Measurements from ENCODE around the gene SCN3B.

Gene SCN3B

GRCh38 chr11:123584186-123584585, 70.2 kb downstream of the SCN3B start:
- in situ Hi-C loops (cut with HindIII; ENCODE audit: low pct_ligation_motif_present, low pct_unique_long_range_greater_than_20kb, low sequenced_read_pairs), result no loop called here

GRCh38 chr11:123582992-123583504, 71.4 kb downstream of the SCN3B start:
- in situ Hi-C loops (cut with HindIII; ENCODE audit: low pct_ligation_motif_present, low pct_unique_long_range_greater_than_20kb, low sequenced_read_pairs), result no loop called here
- no peak for DNase-seq

More at GRCh38 chr11:123584186-123584585, 70.2 kb downstream of the SCN3B start:
- no peak for DNase-seq

GRCh38 chr11:123581651-123582399, 72.6 kb downstream of the SCN3B start:
- DNase-seq, result no peak
- in situ Hi-C loops (cut with HindIII; ENCODE audit: low pct_ligation_motif_present, low pct_unique_long_range_greater_than_20kb, low sequenced_read_pairs), result no loop called here

GRCh38 chr11:123580557-123581275, 73.7 kb downstream of the SCN3B start:
- in situ Hi-C loops (cut with HindIII; ENCODE audit: low pct_ligation_motif_present, low pct_unique_long_range_greater_than_20kb, low sequenced_read_pairs), result no loop called here
- peak; percentile 52 for DNase-seq

GRCh38 chr11:123580137-123580536, 74.3 kb downstream of the SCN3B start:
- in situ Hi-C loops (cut with HindIII; ENCODE audit: low pct_ligation_motif_present, low pct_unique_long_range_greater_than_20kb, low sequenced_read_pairs), result no loop called here
- DNase-seq, result no peak

GRCh38 chr11:123579482-123579812, 75.0 kb downstream of the SCN3B start:
- no peak for DNase-seq
- in situ Hi-C loops (cut with HindIII; ENCODE audit: low pct_ligation_motif_present, low pct_unique_long_range_greater_than_20kb, low sequenced_read_pairs), result no loop called here
